Progenitor cell of endocrine pancreas (in vitro differentiated cells): ENCODE results near the gene RBFOX1. TPM values are rescaled to one million over a fixed set of nuclear protein-coding genes. Genes with fewer than 3 reads are reported as not detected.

Source experiments
- DNase-seq: peaks from one replicate; pipeline ENCODE4 v3.0.0; 2021; ENCODE audit warnings: low spot score; ENCODE audit not compliant: unreplicated experiment
- H3K27ac Mint-ChIP-seq: 2 replicates; pipeline ENCODE4 v1.8.0; 2021; ENCODE audit warnings: mild to moderate bottlenecking, moderate library complexity, mixed read lengths
- H3K27me3 Mint-ChIP-seq: 2 replicates; pipeline ENCODE4 v1.8.0; 2021; ENCODE audit warnings: mixed read lengths
- H3K36me3 Mint-ChIP-seq: 2 replicates; pipeline ENCODE4 v1.8.0; 2022; ENCODE audit warnings: mixed read lengths; ENCODE audit not compliant: insufficient read depth
- H3K4me1 Mint-ChIP-seq: 2 replicates; pipeline ENCODE4 v1.8.0; 2021; ENCODE audit warnings: low read depth, mixed read lengths
- H3K4me3 Mint-ChIP-seq: 2 replicates; pipeline ENCODE4 v1.8.0; 2021; ENCODE audit warnings: low read depth, mild to moderate bottlenecking, moderate library complexity, mixed read lengths
- H3K9me3 Mint-ChIP-seq: 2 replicates; pipeline ENCODE4 v1.8.0; 2021; ENCODE audit warnings: low read depth, mixed read lengths
- total RNA-seq: library from RNA; stranded (reverse); gene quantifications from 2 replicates; pipeline ENCODE4 v1.2.1, GENCODE V29; 2021
- TF ChIP-seq, protein P1 (sequence below): fragments of 200-600 bp; sonication (generic); IDR thresholded peaks from one replicate; pipeline ENCODE4 v1.5.0; 2021; ENCODE audit warnings: antibody characterized with exemption, mild to moderate bottlenecking; ENCODE audit not compliant: unreplicated experiment

Gene RBFOX1
- total RNA-seq, 1 donor from 2014 or later = 0.29 TPM

- H3K9me3 Mint-ChIP-seq = no peaks in the 10 kb centered on the region
- DNase-seq = no peak
- H3K4me1 Mint-ChIP-seq = peaks cover 8% of the 10 kb centered on the region
- no peaks in the 10 kb centered on the region for H3K36me3 Mint-ChIP-seq
- H3K27ac Mint-ChIP-seq = no peak overlapping the region
- H3K4me3 Mint-ChIP-seq = no peak overlapping the region
- TF ChIP-seq, protein P1, sequence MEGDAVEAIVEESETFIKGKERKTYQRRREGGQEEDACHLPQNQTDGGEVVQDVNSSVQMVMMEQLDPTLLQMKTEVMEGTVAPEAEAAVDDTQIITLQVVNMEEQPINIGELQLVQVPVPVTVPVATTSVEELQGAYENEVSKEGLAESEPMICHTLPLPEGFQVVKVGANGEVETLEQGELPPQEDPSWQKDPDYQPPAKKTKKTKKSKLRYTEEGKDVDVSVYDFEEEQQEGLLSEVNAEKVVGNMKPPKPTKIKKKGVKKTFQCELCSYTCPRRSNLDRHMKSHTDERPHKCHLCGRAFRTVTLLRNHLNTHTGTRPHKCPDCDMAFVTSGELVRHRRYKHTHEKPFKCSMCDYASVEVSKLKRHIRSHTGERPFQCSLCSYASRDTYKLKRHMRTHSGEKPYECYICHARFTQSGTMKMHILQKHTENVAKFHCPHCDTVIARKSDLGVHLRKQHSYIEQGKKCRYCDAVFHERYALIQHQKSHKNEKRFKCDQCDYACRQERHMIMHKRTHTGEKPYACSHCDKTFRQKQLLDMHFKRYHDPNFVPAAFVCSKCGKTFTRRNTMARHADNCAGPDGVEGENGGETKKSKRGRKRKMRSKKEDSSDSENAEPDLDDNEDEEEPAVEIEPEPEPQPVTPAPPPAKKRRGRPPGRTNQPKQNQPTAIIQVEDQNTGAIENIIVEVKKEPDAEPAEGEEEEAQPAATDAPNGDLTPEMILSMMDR = peak; percentile 78
- H3K27me3 Mint-ChIP-seq = peaks cover 32% of the 10 kb centered on the region
These were observed 19.5 kb upstream of the RBFOX1 start for GRCh38 chr16:7313170-7313569.

GRCh38 chr16:7314163-7314562 lies 18.5 kb upstream of the RBFOX1 start:
- Mint-ChIP-seq H3K9me3 (no peaks in the 10 kb centered on the region), H3K4me3 (no peak overlapping the region), H3K27me3 (peaks cover 23% of the 10 kb centered on the region), H3K36me3 (no peaks in the 10 kb centered on the region), H3K27ac (no peak overlapping the region), H3K4me1 (peaks cover 8% of the 10 kb centered on the region)
- DNase-seq = no peak
- TF ChIP-seq, protein P1 = no peak

DNA sequence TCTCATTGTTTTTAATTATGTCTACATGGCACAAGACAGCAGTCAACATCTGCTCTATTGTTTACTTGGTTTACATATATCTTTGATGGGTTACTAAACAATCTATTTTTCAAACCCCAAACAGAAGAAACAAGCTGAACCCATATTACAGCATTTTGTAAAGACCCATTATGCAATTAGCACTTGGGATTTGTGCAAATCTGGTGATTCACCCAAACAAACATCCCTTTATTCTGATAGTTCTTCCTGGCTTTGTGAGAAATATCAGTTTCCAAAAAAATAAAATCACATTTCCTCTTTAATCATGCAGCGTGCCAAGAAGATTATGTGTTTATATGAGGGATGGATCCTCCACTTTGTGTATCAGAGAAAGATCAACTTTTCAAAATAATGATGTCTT lies 16.8 kb upstream of the RBFOX1 start:
- no peak overlapping the region for H3K27ac Mint-ChIP-seq
- no peaks in the 10 kb centered on the region for H3K9me3 Mint-ChIP-seq
- DNase-seq = no peak
- H3K27me3 Mint-ChIP-seq = peaks cover 18% of the 10 kb centered on the region
- H3K36me3 Mint-ChIP-seq = no peaks in the 10 kb centered on the region
- H3K4me1 Mint-ChIP-seq = peaks cover 8% of the 10 kb centered on the region
- TF ChIP-seq, protein P1 = no peak
- H3K4me3 Mint-ChIP-seq = no peak overlapping the region

- TF ChIP-seq, protein P1 = no peak
- H3K4me1 Mint-ChIP-seq = peaks cover 8% of the 10 kb centered on the region
- no peak overlapping the region for H3K4me3 Mint-ChIP-seq
- peaks cover 13% of the 10 kb centered on the region for H3K27me3 Mint-ChIP-seq
- no peak for DNase-seq
- no peaks in the 10 kb centered on the region for H3K36me3 Mint-ChIP-seq
- H3K27ac Mint-ChIP-seq = no peak overlapping the region
- H3K9me3 Mint-ChIP-seq = no peaks in the 10 kb centered on the region
These were observed 16.3 kb upstream of the RBFOX1 start for GRCh38 chr16:7316281-7316888.

- Mint-ChIP-seq H3K4me3 (no peak overlapping the region), H3K4me1 (peaks cover 8% of the 10 kb centered on the region), H3K36me3 (no peaks in the 10 kb centered on the region), H3K9me3 (no peaks in the 10 kb centered on the region), H3K27ac (no peak overlapping the region), H3K27me3 (peaks cover 12% of the 10 kb centered on the region)
- TF ChIP-seq, protein P1 = no peak
- DNase-seq = no peak
These were observed 14.7 kb upstream of the RBFOX1 start for GRCh38 chr16:7317982-7318381.
